ENCODE results near the gene ST6GALNAC5. TPM values are rescaled to one million over a fixed set of nuclear protein-coding genes. Genes with fewer than 3 reads are reported as not detected.

ST6GALNAC5 gene
- total RNA-seq, 4 donors from 2014 or later: 5.3 to 8.7 (median 8.2) TPM

- Histone ChIP-seq H3K36me3 (no peaks in the 10 kb centered on the region), H3K4me1 (no peaks in the 10 kb centered on the region), H3K4me3 (no peak overlapping the region), H3K27me3 (no peaks in the 10 kb centered on the region), H3K27ac (replicated peaks in 1 of 4) (no peak overlapping the region), H3K9me3 (no peaks in the 10 kb centered on the region)
- intact Hi-C loops (cut with DNase I): no loop called here
- 82% methylated on average over 1 of the region's 1 CpG for WGBS
- DNase-seq (ENCODE audit: extremely low spot score): no peak
- TF ChIP-seq CTCF (IDR thresholded peaks at IDR 0.05) (no peak), POLR2AphosphoS5 (IDR thresholded peaks at IDR 0.05) (no peak)
Measured at GRCh38 chr1:77095236-77095635, 228.0 kb downstream of the ST6GALNAC5 start.

GRCh38 chr1:77096496-77097255, 229.4 kb downstream of the ST6GALNAC5 start:
- Histone ChIP-seq H3K36me3 (no peaks in the 10 kb centered on the region), H3K4me3 (no peak overlapping the region), H3K4me1 (no peaks in the 10 kb centered on the region), H3K27ac (replicated peaks in 1 of 4) (no peak overlapping the region), H3K27me3 (no peaks in the 10 kb centered on the region), H3K9me3 (no peaks in the 10 kb centered on the region)
- no peak for DNase-seq (ENCODE audit: extremely low spot score)
- 96% methylated on average over 9 of the region's 9 CpGs for WGBS
- intact Hi-C loops (cut with DNase I): no loop called here
- TF ChIP-seq CTCF (IDR thresholded peaks at IDR 0.05) (no peak), POLR2AphosphoS5 (IDR thresholded peaks at IDR 0.05) (no peak), POLR2A (IDR thresholded peaks at IDR 0.05; ENCODE audit: low read depth) (no peak), EP300 (IDR thresholded peaks at IDR 0.05) (no peak)

GRCh38 chr1:77100875-77101274, 233.6 kb downstream of the ST6GALNAC5 start:
- Histone ChIP-seq H3K9me3 (no peaks in the 10 kb centered on the region), H3K4me3 (no peak overlapping the region), H3K36me3 (no peaks in the 10 kb centered on the region), H3K27ac (replicated peaks in 1 of 4) (no peak overlapping the region), H3K27me3 (no peaks in the 10 kb centered on the region), H3K4me1 (no peaks in the 10 kb centered on the region)
- no peak for TF ChIP-seq POLR2AphosphoS5 (IDR thresholded peaks at IDR 0.05)
- no peak for TF ChIP-seq POLR2A (IDR thresholded peaks at IDR 0.05; ENCODE audit: low read depth)
- DNase-seq (ENCODE audit: extremely low spot score): no peak
- 86% methylated on average over 1 of the region's 1 CpG for WGBS
- intact Hi-C loops (cut with DNase I): no loop called here

- H3K9me3 ChIP-seq: no peaks in the 10 kb centered on the region
- intact Hi-C loops (cut with DNase I): no loop called here
- H3K4me3 ChIP-seq: no peak overlapping the region
- no peak for DNase-seq (ENCODE audit: extremely low spot score)
- no peaks in the 10 kb centered on the region for H3K4me1 ChIP-seq
- H3K36me3 ChIP-seq: peaks cover 0 to under 1% (median 0%) of the 10 kb centered on the region in 4 donors
- no peak overlapping the region for H3K27ac ChIP-seq (replicated peaks in 1 of 4)
- no peaks in the 10 kb centered on the region for H3K27me3 ChIP-seq
- TF ChIP-seq CTCF (IDR thresholded peaks at IDR 0.05) (no peak), POLR2AphosphoS5 (IDR thresholded peaks at IDR 0.05) (no peak), EP300 (IDR thresholded peaks at IDR 0.05) (no peak), POLR2A (IDR thresholded peaks at IDR 0.05; ENCODE audit: low read depth) (no peak)
- 79% methylated on average over 4 of the region's 4 CpGs for WGBS
Measured at GRCh38 chr1:77103486-77103885, 236.2 kb downstream of the ST6GALNAC5 start.

GRCh38 chr1:77104672-77105071, 237.4 kb downstream of the ST6GALNAC5 start:
- H3K36me3 ChIP-seq: peaks cover 0 to 3% (median 0%) of the 10 kb centered on the region in 4 donors
- no peak overlapping the region for H3K4me3 ChIP-seq
- over 99% methylated on average over 10 of the region's 10 CpGs for WGBS
- DNase-seq (ENCODE audit: extremely low spot score): no peak
- H3K4me1 ChIP-seq: no peaks in the 10 kb centered on the region
- H3K27ac ChIP-seq (replicated peaks in 1 of 4): no peak overlapping the region
- TF ChIP-seq EP300 (IDR thresholded peaks at IDR 0.05): no peak
- TF ChIP-seq POLR2AphosphoS5 (IDR thresholded peaks at IDR 0.05): no peak
- no peak for TF ChIP-seq POLR2A (IDR thresholded peaks at IDR 0.05; ENCODE audit: low read depth)
- no peak for TF ChIP-seq CTCF (IDR thresholded peaks at IDR 0.05)
- no peaks in the 10 kb centered on the region for H3K9me3 ChIP-seq
- intact Hi-C loops (cut with DNase I): no loop called here
- H3K27me3 ChIP-seq: no peaks in the 10 kb centered on the region

Small RNA genes lying within 50 kb of the gene (small RNA-seq; reads per million reads assigned to genes)
- 0 reads per million in 3 donors for gene MIR7156

All from esophagus muscularis mucosa (tissue), 4 donors.